CD4-positive, alpha-beta T cell (primary cell): Measurements from ENCODE around the gene SPTBN4. TPM values are rescaled to one million over a fixed set of nuclear protein-coding genes. Genes with fewer than 3 reads are reported as not detected.
A peak's percentile ranks its signal among the peaks of the same experiment; 100 is the strongest.

Source experiments
- ATAC-seq: fragments of 200-7000 bp; cut with Tn5 transposase; one replicate; pipeline ENCODE4 v1.10.0; 2022; ENCODE audit warnings: mild to moderate bottlenecking; ENCODE audit not compliant: poor library complexity
- CTCF ChIA-PET: fragments of 350-600 bp; sonication (Branson Sonifier 250); formaldehyde crosslinking; loops from one replicate; lab custom pipeline; 2021; ENCODE audit warnings: antibody characterized with exemption, inconsistent platforms; lab: Charles Lee
- POLR2A ChIA-PET: fragments of 350-600 bp; sonication (Branson Sonifier 250); formaldehyde crosslinking; loops from one replicate; lab custom pipeline; 2021; ENCODE audit warnings: antibody characterized with exemption, inconsistent platforms; lab: Charles Lee
- DNase-seq, 14 experiments: peaks; one replicate each; pipeline ENCODE4 v3.0.0-alpha.2; 2013 to 2020; ENCODE audit warnings: mixed read lengths in 2 of 14
- H3K27ac ChIP-seq, 2 donors: one replicate each; pipeline versions ENCODE4 v1.5.1 to v1.7.0; 2013; ENCODE audit warnings: low read length in 2 of 2, low read depth in 1 of 2, mild to moderate bottlenecking in 1 of 2
- H3K27me3 ChIP-seq, 2 experiments: 1 replicate in 1 of 2; 2 replicates in 1 of 2; pipeline versions ENCODE4 v1.6.1 to v1.7.0; 2013; ENCODE audit warnings: low read length in 2 of 2, control low read depth in 1 of 2, mild to moderate bottlenecking in 1 of 2, moderate library complexity in 1 of 2; ENCODE audit not compliant: insufficient read depth in 2 of 2, control insufficient read depth in 1 of 2
- H3K36me3 ChIP-seq: one replicate; pipeline ENCODE4 v1.6.1; 2013; ENCODE audit warnings: low read length, control low read depth; ENCODE audit not compliant: insufficient read depth
- H3K4me1 ChIP-seq: one replicate; pipeline ENCODE4 v1.6.1; 2013; ENCODE audit warnings: low read length, control low read depth; ENCODE audit not compliant: insufficient read depth
- H3K4me3 ChIP-seq: one replicate; pipeline ENCODE4 v1.5.1; 2013; ENCODE audit warnings: mild to moderate bottlenecking, low read length, moderate library complexity
- H3K9me3 ChIP-seq, 2 experiments: 1 replicate in 1 of 2; 2 replicates in 1 of 2; pipeline versions ENCODE4 v1.6.1 to v1.7.0; 2013; ENCODE audit warnings: low read length in 2 of 2, mild to moderate bottlenecking in 2 of 2, control low read depth in 1 of 2, moderate library complexity in 1 of 2; ENCODE audit not compliant: control insufficient read depth in 1 of 2, insufficient read depth in 1 of 2
- H3K27ac Mint-ChIP-seq: one replicate; pipeline ENCODE4 v1.8.0; 2020; ENCODE audit warnings: mixed read lengths
- H3K27me3 Mint-ChIP-seq: one replicate; pipeline ENCODE4 v1.8.0; 2021; ENCODE audit warnings: mixed read lengths
- H3K36me3 Mint-ChIP-seq: one replicate; pipeline ENCODE4 v1.8.0; 2021; ENCODE audit warnings: low read depth, mixed read lengths
- H3K4me1 Mint-ChIP-seq: one replicate; pipeline ENCODE4 v1.8.0; 2021; ENCODE audit warnings: low read depth, mixed read lengths
- H3K4me3 Mint-ChIP-seq: one replicate; pipeline ENCODE4 v1.8.0; 2020; ENCODE audit warnings: mild to moderate bottlenecking, mixed read lengths
- H3K9me3 Mint-ChIP-seq: one replicate; pipeline ENCODE4 v1.8.0; 2020; ENCODE audit warnings: mixed read lengths
- CTCF ChIP-seq: fragments of 200-600 bp; IDR thresholded peaks from one replicate; pipeline ENCODE4 v1.8.0; 2022; ENCODE audit warnings: antibody characterized with exemption, mild to moderate bottlenecking
- intact Hi-C, 2 experiments: fragments of 100-400 bp; cut with DNase I in 1 of 2; cut with micrococcal nuclease in 1 of 2; formaldehyde crosslinking; loops; one replicate each; pipeline versions ENCODE4 v1.15.1 to v1.9.0; 2023 to 2025; cut with DNase I, micrococcal nuclease
- total RNA-seq, 174 experiments: library from RNA in 2 of 174; stranded (reverse) in 2 of 174; gene quantifications; one replicate each; pipeline ENCODE4 v1.2.3 and lab custom pipeline; 2021 to 2026

The SPTBN4 gene
- total RNA-seq, 2 experiments from 2014 or later = 0.59 to 0.88 TPM

GRCh38 chr19:40443131-40443999 is 23.4 kb upstream of the SPTBN4 start:
- Histone ChIP-seq H3K4me1 (peaks cover 18% of the 10 kb centered on the region), H3K36me3 (peaks cover 21% of the 10 kb centered on the region), H3K27me3 (no peaks in the 10 kb centered on the region), H3K4me3 (peak overlapping the region; percentile 75), H3K9me3 (no peaks in the 10 kb centered on the region), H3K27ac (peak overlapping the region; percentile 81 to 86)
- Mint-ChIP-seq H3K27me3 (no peaks in the 10 kb centered on the region), H3K4me1 (peaks cover 18% of the 10 kb centered on the region), H3K36me3 (peaks cover 29% of the 10 kb centered on the region), H3K4me3 (peak overlapping the region; percentile 96), H3K27ac (peak overlapping the region; percentile 86), H3K9me3 (no peaks in the 10 kb centered on the region)
- intact Hi-C loops = loop anchor here (1.0 to 10.0 kb wide), 3 partner anchors 17 to 619 kb away; partner anchors contain the start of gene AKT2 (in 1 of the 2)
- ATAC-seq = peak; percentile 79
- POLR2A ChIA-PET = interaction anchor here (0.6 to 4.6 kb wide), 18 partner anchors 10 to 820 kb away, joined by 3 to 71 read pairs (median 6); partner anchors contain the start of genes ACTMAP, AKT2, BLVRB and C19orf47
- peak; percentile 97 to 100 (median 99) for DNase-seq
- TF ChIP-seq CTCF = no peak
- CTCF ChIA-PET = interaction anchor here (1.7 to 4.2 kb wide), 2 partner anchors 22 to 23 kb away, joined by 4 to 32 read pairs; partner anchors contain the start of gene BLVRB

- intact Hi-C loops = loop anchor here (1.0 to 10.0 kb wide), 8 partner anchors 18 to 619 kb away; partner anchors contain the start of genes AKT2 (in 1 of the 2), BLVRB (in 1 of the 2), C19orf47 (in 1 of the 2) and PLD3 (in 1 of the 2)
- no peaks in the 10 kb centered on the region for H3K9me3 ChIP-seq
- peak within 1 kb of the TSS; percentile 86 for H3K27ac Mint-ChIP-seq
- ChIA-PET POLR2A (interaction anchor here (0.8 to 4.6 kb wide), 12 partner anchors 9 to 361 kb away, joined by 3 to 71 read pairs (median 12); partner anchors contain the start of genes ACTMAP, AKT2, BLVRB and C19orf47), CTCF (interaction anchor here (0.7 to 4.2 kb wide), 3 partner anchors 21 to 41 kb away, joined by 3 to 32 read pairs (median 5); partner anchors contain the start of gene BLVRB)
- H3K9me3 Mint-ChIP-seq = no peaks in the 10 kb centered on the region
- DNase-seq (peak; percentile 93 to 98 (median 96)), ATAC-seq (peak; percentile 66)
- H3K4me1 ChIP-seq = peaks cover 18% of the 10 kb centered on the region
- peaks cover 18% of the 10 kb centered on the region for H3K4me1 Mint-ChIP-seq
- peak within 1 kb of the TSS; percentile 96 for H3K4me3 Mint-ChIP-seq
- peaks cover 21% of the 10 kb centered on the region for H3K36me3 ChIP-seq
- TF ChIP-seq CTCF = no peak
- peak within 1 kb of the TSS; percentile 75 for H3K4me3 ChIP-seq
- no peaks in the 10 kb centered on the region for H3K27me3 Mint-ChIP-seq
- H3K36me3 Mint-ChIP-seq = peaks cover 29% of the 10 kb centered on the region
- peak within 1 kb of the TSS; percentile 81 to 86 for H3K27ac ChIP-seq
- no peaks in the 10 kb centered on the region for H3K27me3 ChIP-seq
These were observed 22.6 kb upstream of the SPTBN4 start, which contains the start of gene SERTAD3 for GRCh38 chr19:40444000-40444824. TSS of gene SERTAD3 (minus strand) at chr19:40444335. CDS start at chr19:40442080, 2,255 bp downstream.
